SK-N-SH (cell line): ENCODE measurements around the gene DDC. TPM values are rescaled to one million over a fixed set of nuclear protein-coding genes. Genes with fewer than 3 reads are reported as not detected.

Experiments
- CTCF ChIA-PET: fragments of 300-600, 350-600 bp; formaldehyde crosslinking; extraction: SDS; loops from one replicate; lab custom pipeline; 2021; lab: Yijun Ruan, JAX
- POLR2A ChIA-PET: fragments of 350-600 bp; sonication (Branson Sonifier 250); formaldehyde crosslinking; extraction: SDS; loops from one replicate; lab custom pipeline; 2020; ENCODE audit warnings: antibody characterized with exemption, inconsistent platforms; lab: Yijun Ruan, JAX
- DNase-seq: peaks from one replicate; pipeline ENCODE4 v3.0.0; 2012
- H2AFZ ChIP-seq: fragments of 200-600 bp; sonication (generic); 2 replicates; pipeline ENCODE4 v1.8.1; 2016; ENCODE audit warnings: antibody characterized with exemption, mild to moderate bottlenecking, low read depth
- H3F3A ChIP-seq: fragments of 200-600 bp; sonication (generic); replicated peaks from 2 replicates; pipeline ENCODE3; 2016; ENCODE audit warnings: antibody characterized with exemption, mild to moderate bottlenecking; ENCODE audit not compliant: insufficient read depth
- H3K27ac ChIP-seq, 2 experiments: fragments of 200-500 bp in 1 of 2; fragments of 200-600 bp in 1 of 2; sonication (Bioruptor generic) in 1 of 2; sonication (generic), shearing (Covaris generic) in 1 of 2; 2 replicates each; pipeline versions ENCODE4 v1.5.1 to v1.6.1; 2014 to 2016; ENCODE audit warnings: low read depth in 2 of 2, inconsistent platforms in 1 of 2, low read length in 1 of 2, mild to moderate bottlenecking in 1 of 2, mixed read lengths in 1 of 2
- H3K27me3 ChIP-seq: fragments of 200-600 bp; sonication (generic), shearing (Covaris generic); 2 replicates; pipeline ENCODE4 v1.6.1; 2016; ENCODE audit warnings: mixed run types; ENCODE audit not compliant: insufficient read depth
- H3K36me3 ChIP-seq, 2 experiments: fragments of 200-500 bp in 1 of 2; fragments of 200-600 bp in 1 of 2; sonication (Bioruptor generic) in 1 of 2; sonication (generic) in 1 of 2; replicated peaks in 1 of 2; 2 replicates each; pipeline versions ENCODE3 to v1.5.1; 2014 to 2016; ENCODE audit warnings: low read length in 1 of 2, mild to moderate bottlenecking in 1 of 2; ENCODE audit not compliant: insufficient read depth in 2 of 2, control insufficient read depth in 1 of 2
- H3K4me1 ChIP-seq, 2 experiments: fragments of 200-500 bp in 1 of 2; fragments of 200-600 bp in 1 of 2; sonication (Bioruptor generic) in 1 of 2; sonication (generic), shearing (Covaris generic) in 1 of 2; 2 replicates each; pipeline versions ENCODE4 v1.5.1 to v1.6.1; 2014 to 2016; ENCODE audit warnings: low read depth in 1 of 2, low read length in 1 of 2, mixed run types in 1 of 2; ENCODE audit not compliant: insufficient read depth in 2 of 2, control insufficient read depth in 1 of 2
- H3K4me2 ChIP-seq: fragments of 200-600 bp; sonication (generic), shearing (Covaris generic); 2 replicates; pipeline ENCODE4 v1.6.1; 2017; ENCODE audit warnings: mixed run types
- H3K4me3 ChIP-seq, 2 experiments: fragments of 200-500 bp in 1 of 2; fragments of 200-600 bp in 1 of 2; sonication (Bioruptor generic) in 1 of 2; sonication (generic), shearing (Covaris generic) in 1 of 2; 2 replicates each; pipeline versions ENCODE4 v1.5.1 to v1.8.1; 2014 to 2016; ENCODE audit warnings: low read depth in 2 of 2, inconsistent platforms in 1 of 2, low read length in 1 of 2, mild to moderate bottlenecking in 1 of 2, mixed read lengths in 1 of 2, moderate library complexity in 1 of 2
- H3K79me2 ChIP-seq: fragments of 200-600 bp; sonication (generic); 2 replicates; pipeline ENCODE4 v1.8.1; 2017; ENCODE audit warnings: mild to moderate bottlenecking; ENCODE audit not compliant: insufficient read depth
- H3K9ac ChIP-seq: fragments of 200-600 bp; sonication (generic); 2 replicates; pipeline ENCODE4 v1.6.1; 2017; ENCODE audit warnings: mixed run types
- H3K9me2 ChIP-seq: fragments of 200-600 bp; sonication (generic); 2 replicates; pipeline ENCODE4 v1.6.1; 2017; ENCODE audit warnings: mixed run types
- H3K9me3 ChIP-seq: fragments of 200-600 bp; sonication (generic); 2 replicates; pipeline ENCODE4 v1.6.1; 2017; ENCODE audit warnings: mixed run types, mild to moderate bottlenecking, moderate library complexity
- H4K20me1 ChIP-seq: fragments of 200-600 bp; sonication (generic); 2 replicates; pipeline ENCODE4 v1.6.1; 2017; ENCODE audit warnings: mild to moderate bottlenecking, mixed run types; ENCODE audit not compliant: insufficient read depth
- ELF1 ChIP-seq: IDR thresholded peaks from 2 replicates; pipeline ENCODE4 v1.4.0; 2012
- EZH2phosphoT487 ChIP-seq: fragments of 200-600 bp; sonication (generic); IDR thresholded peaks from 2 replicates; pipeline ENCODE4 v1.6.1; 2017; ENCODE audit warnings: low read depth, mixed run types, mild to moderate bottlenecking, antibody characterized with exemption, moderate library complexity, borderline replicate concordance
- FOSL2 ChIP-seq: IDR thresholded peaks from 2 replicates; pipeline ENCODE4 v1.4.0; 2012; ENCODE audit warnings: low read depth, mild to moderate bottlenecking, moderate library complexity, borderline replicate concordance
- FOXM1 ChIP-seq: IDR thresholded peaks from 2 replicates; pipeline ENCODE4 v1.4.0; 2012; ENCODE audit warnings: low read depth, mild to moderate bottlenecking
- GATA2 ChIP-seq: sonication (generic); formaldehyde crosslinking; IDR thresholded peaks from 2 replicates; pipeline ENCODE4 v1.5.0; 2020; ENCODE audit warnings: mild to moderate bottlenecking, missing genetic modification reagents
- JUND ChIP-seq: IDR thresholded peaks from 2 replicates; pipeline ENCODE4 v1.4.0; 2012
- MEF2A ChIP-seq: IDR thresholded peaks from 2 replicates; pipeline ENCODE4 v1.4.0; 2012; ENCODE audit warnings: low read depth, borderline replicate concordance
- POLR2AphosphoS5 ChIP-seq: IDR thresholded peaks from 2 replicates; pipeline ENCODE4 v1.6.1; 2012; ENCODE audit warnings: low read depth, low read length
- RAD21 ChIP-seq: IDR thresholded peaks from 2 replicates; pipeline ENCODE4 v1.6.1; 2012; ENCODE audit warnings: mild to moderate bottlenecking, low read length
- RXRA ChIP-seq: IDR thresholded peaks from 2 replicates; pipeline ENCODE4 v1.4.0; 2012; ENCODE audit warnings: low read depth, mild to moderate bottlenecking, borderline replicate concordance
- SIN3A ChIP-seq: IDR thresholded peaks from 2 replicates; pipeline ENCODE4 v1.6.1; 2012; ENCODE audit warnings: low read depth, mild to moderate bottlenecking, low read length, moderate library complexity, borderline replicate concordance
- TCF12 ChIP-seq: IDR thresholded peaks from 2 replicates; pipeline ENCODE4 v1.4.0; 2012
- TEAD4 ChIP-seq: IDR thresholded peaks from 2 replicates; pipeline ENCODE4 v1.4.0; 2012; ENCODE audit warnings: mild to moderate bottlenecking, borderline replicate concordance; ENCODE audit not compliant: insufficient read depth
- WGBS: methylation state at CpG from one replicate; pipeline ENCODE4 v1.1.6; 2017; ENCODE audit warnings: low lambda C conversion rate; 5-methylcytosine and 5-hydroxymethylcytosine counted together
- polyA plus RNA-seq, 3 experiments: library from polyadenylated mRNA; depleted of rRNA; stranded (reverse); fragments of >200 nt; gene quantifications; 2 replicates each; pipeline ENCODE4 v1.2.3, GENCODE V29; 2012
- TF ChIP-seq, protein P1 (sequence below): IDR thresholded peaks from 2 replicates; pipeline ENCODE4 v1.4.0; 2012; ENCODE audit warnings: low read depth, borderline replicate concordance
- TF ChIP-seq, protein P2 (sequence below): fragments of 150-350 bp; IDR thresholded peaks from 2 replicates; pipeline ENCODE4 v1.6.1; 2017; ENCODE audit warnings: antibody characterized with exemption, low read length, low read depth, borderline replicate concordance
- TF ChIP-seq, protein P3 (sequence below): fragments of 150-350 bp; IDR thresholded peaks from 2 replicates; pipeline ENCODE4 v1.6.1; 2016; ENCODE audit warnings: mild to moderate bottlenecking, low read depth, low read length

DDC gene
- polyA plus RNA-seq, 1 of the 3 experiments (the other 2 are of a cell fraction), result 1.8 TPM

DNA sequence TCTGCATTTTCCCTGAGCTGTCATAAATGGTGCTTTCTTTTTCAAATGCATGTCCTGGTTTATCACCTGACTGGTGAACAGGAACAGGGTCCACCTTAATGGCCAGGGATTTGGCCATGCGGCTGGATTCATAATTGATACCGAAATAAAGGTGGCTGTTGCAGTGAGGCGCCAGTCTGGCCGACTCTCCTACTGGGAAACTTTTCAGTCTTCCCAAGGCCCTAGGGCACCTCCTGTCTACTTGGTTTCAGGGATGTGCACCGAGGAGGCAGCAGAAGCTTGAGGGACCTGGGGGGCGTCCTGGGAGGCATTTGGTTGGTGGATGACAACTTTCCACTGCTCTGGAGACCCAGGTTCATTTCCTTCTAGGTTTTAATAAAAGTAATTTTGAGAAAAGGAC is 68.6 kb downstream of the DDC start:
- POLR2A ChIA-PET, result interaction anchor here (0.7 to 3.9 kb wide), 14 partner anchors 9 to 66 kb away, joined by 3 to 101 read pairs (median 6); no protein-coding TSS in a partner anchor
- Histone ChIP-seq H3K79me2 (no peaks in the 10 kb centered on the region), H3K4me2 (peak overlapping the region; percentile 44), H4K20me1 (no peaks in the 10 kb centered on the region), H3K4me1 (peaks cover 0 to 72% of the 10 kb centered on the region in 2 experiments; a peak in 2 of 4 replicates), H3K9ac (no peak overlapping the region), H3K9me3 (no peaks in the 10 kb centered on the region), H3K27me3 (no peaks in the 10 kb centered on the region)
- WGBS, result 36% methylated on average over 6 of the region's 6 CpGs
- TF ChIP-seq, protein P1, sequence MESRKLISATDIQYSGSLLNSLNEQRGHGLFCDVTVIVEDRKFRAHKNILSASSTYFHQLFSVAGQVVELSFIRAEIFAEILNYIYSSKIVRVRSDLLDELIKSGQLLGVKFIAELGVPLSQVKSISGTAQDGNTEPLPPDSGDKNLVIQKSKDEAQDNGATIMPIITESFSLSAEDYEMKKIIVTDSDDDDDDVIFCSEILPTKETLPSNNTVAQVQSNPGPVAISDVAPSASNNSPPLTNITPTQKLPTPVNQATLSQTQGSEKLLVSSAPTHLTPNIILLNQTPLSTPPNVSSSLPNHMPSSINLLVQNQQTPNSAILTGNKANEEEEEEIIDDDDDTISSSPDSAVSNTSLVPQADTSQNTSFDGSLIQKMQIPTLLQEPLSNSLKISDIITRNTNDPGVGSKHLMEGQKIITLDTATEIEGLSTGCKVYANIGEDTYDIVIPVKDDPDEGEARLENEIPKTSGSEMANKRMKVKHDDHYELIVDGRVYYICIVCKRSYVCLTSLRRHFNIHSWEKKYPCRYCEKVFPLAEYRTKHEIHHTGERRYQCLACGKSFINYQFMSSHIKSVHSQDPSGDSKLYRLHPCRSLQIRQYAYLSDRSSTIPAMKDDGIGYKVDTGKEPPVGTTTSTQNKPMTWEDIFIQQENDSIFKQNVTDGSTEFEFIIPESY, result no peak
- TF ChIP-seq SIN3A (no peak), GATA2 (CRISPR knock-in tag) (no peak), TEAD4 (no peak), MEF2A (no peak), RAD21 (no peak), EZH2phosphoT487 (no peak)
- TF ChIP-seq, all 33 proteins: peak for 0
- CTCF ChIA-PET, result interaction anchor here (0.8 to 6.1 kb wide), 17 partner anchors 10 to 291 kb away, joined by 3 to 50 read pairs (median 5); no protein-coding TSS in a partner anchor
- no peaks in the 10 kb centered on the region for H3K9me2 ChIP-seq
- H3K4me3 ChIP-seq, result 0 out of 4 replicates have a peak overlapping the region, but pooled peaks of 1 of the 2 experiments have one; percentile 2
- DNase-seq, result peak; percentile 51
- H2AFZ ChIP-seq, result peak overlapping the region; percentile 59
- H3F3A ChIP-seq, result no peaks in the 10 kb centered on the region
- H3K36me3 ChIP-seq, result peaks cover 0 to 5% of the 10 kb centered on the region in 2 experiments
- peak overlapping the region; percentile 25 to 100 for H3K27ac ChIP-seq

DNA sequence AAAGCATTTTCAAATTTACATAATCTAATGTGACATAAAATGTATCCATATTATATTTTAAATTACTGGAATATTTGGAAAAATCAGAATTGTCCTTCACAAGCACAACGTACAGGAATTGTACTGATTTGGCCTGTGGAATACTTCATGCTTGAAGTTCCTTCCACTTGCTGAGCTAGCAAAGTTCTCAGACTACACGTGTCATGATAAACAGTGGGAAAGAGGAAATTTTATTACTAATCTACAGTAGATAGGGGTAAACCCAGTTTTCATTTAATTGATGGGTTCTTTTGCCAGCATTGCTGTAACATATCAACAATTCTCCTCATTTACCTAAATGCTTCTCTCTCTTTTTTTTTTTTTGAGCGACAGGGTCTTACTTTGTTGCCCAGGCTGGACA is 69.5 kb downstream of the DDC start:
- WGBS, result 73% methylated on average over 3 of the region's 3 CpGs
- Histone ChIP-seq H3K36me3 (peaks cover 0 to 5% of the 10 kb centered on the region in 2 experiments), H3K9me3 (no peaks in the 10 kb centered on the region), H3F3A (no peaks in the 10 kb centered on the region), H3K4me1 (peaks cover 0 to 67% of the 10 kb centered on the region in 2 experiments; a peak in 2 of 4 replicates), H4K20me1 (no peaks in the 10 kb centered on the region), H2AFZ (no peak overlapping the region), H3K4me2 (no peak overlapping the region), H3K79me2 (no peaks in the 10 kb centered on the region), H3K9ac (no peak overlapping the region), H3K27me3 (no peaks in the 10 kb centered on the region), H3K27ac (peak overlapping the region; percentile 25 to 100; a peak in 3 of 4 replicates), H3K4me3 (no peak overlapping the region), H3K9me2 (no peaks in the 10 kb centered on the region)
- CTCF ChIA-PET, result interaction anchor here (1.0 to 6.1 kb wide), 8 partner anchors 8 to 183 kb away, joined by 3 to 50 read pairs (median 4); no protein-coding TSS in a partner anchor
- TF ChIP-seq SIN3A (no peak), FOSL2 (no peak), MEF2A (no peak), TCF12 (no peak), ELF1 (no peak), POLR2AphosphoS5 (no peak), GATA2 (CRISPR knock-in tag) (no peak), RXRA (no peak), FOXM1 (no peak), JUND (no peak)
- TF ChIP-seq, protein P2, sequence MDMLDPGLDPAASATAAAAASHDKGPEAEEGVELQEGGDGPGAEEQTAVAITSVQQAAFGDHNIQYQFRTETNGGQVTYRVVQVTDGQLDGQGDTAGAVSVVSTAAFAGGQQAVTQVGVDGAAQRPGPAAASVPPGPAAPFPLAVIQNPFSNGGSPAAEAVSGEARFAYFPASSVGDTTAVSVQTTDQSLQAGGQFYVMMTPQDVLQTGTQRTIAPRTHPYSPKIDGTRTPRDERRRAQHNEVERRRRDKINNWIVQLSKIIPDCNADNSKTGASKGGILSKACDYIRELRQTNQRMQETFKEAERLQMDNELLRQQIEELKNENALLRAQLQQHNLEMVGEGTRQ, result no peak
- TF ChIP-seq, protein P3, sequence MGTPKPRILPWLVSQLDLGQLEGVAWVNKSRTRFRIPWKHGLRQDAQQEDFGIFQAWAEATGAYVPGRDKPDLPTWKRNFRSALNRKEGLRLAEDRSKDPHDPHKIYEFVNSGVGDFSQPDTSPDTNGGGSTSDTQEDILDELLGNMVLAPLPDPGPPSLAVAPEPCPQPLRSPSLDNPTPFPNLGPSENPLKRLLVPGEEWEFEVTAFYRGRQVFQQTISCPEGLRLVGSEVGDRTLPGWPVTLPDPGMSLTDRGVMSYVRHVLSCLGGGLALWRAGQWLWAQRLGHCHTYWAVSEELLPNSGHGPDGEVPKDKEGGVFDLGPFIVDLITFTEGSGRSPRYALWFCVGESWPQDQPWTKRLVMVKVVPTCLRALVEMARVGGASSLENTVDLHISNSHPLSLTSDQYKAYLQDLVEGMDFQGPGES, result no peak
- POLR2A ChIA-PET, result interaction anchor here (1.3 to 3.9 kb wide), 6 partner anchors 9 to 64 kb away, joined by 3 to 101 read pairs (median 19); no protein-coding TSS in a partner anchor
- DNase-seq, result no peak
